ENCODE results near the gene ADCY3.
A peak's percentile ranks its signal among the peaks of the same experiment; 100 is the strongest.

ADCY3 gene

DNA sequence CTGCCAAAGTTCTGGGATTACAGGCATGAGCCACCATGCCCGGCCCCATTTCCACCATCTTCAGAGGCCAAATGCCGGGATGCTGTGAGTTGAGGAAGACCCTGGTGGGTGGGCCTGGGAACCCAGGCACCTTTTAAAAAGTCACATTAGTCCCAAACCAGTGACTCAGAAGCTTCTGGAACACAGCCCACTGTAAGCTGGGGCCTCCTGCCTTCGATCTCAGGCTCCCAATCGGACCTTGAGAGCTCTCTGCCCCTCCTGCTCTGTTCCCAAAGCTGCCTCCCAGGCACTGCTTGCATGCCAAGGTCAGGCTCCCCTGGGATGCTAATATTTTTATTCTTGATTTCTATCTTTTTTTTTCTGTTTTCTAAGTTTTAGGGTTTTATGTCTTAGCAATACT, 4.2 kb downstream of the ADCY3 start:
- no peak overlapping the region for H3K4me3 ChIP-seq (replicated peaks; ENCODE audit: low read depth, low read length)
- DNase-seq (ENCODE audit: low read depth) = peak; percentile 29
- TF ChIP-seq CTCF (IDR thresholded peaks at IDR 0.05; ENCODE audit: low read length, missing control alignments) = no peak

DNA sequence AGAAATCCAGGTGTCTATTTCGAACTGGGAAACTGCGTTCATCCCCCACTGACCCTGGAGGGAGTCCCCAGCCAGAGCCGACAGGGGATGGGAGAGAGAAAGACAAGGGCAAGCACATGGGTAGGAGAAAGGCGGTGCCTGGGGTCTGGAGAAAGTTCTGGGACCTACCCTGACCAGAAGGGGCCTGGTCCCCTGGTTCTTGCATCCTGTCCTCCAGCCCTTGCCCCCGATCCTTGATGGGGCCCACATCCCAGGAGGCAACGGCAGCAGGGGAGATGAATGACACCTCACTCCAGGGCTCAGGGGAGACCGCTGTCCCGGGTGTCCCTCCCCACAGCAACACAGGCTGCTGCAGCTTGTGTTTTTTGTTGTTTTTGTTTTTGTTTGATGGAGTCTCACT, 4.9 kb downstream of the ADCY3 start:
- no peak for TF ChIP-seq CTCF (IDR thresholded peaks at IDR 0.05; ENCODE audit: low read length, missing control alignments)
- no peak for DNase-seq (ENCODE audit: low read depth)
- H3K4me3 ChIP-seq (replicated peaks; ENCODE audit: low read depth, low read length) = no peak overlapping the region

DNA sequence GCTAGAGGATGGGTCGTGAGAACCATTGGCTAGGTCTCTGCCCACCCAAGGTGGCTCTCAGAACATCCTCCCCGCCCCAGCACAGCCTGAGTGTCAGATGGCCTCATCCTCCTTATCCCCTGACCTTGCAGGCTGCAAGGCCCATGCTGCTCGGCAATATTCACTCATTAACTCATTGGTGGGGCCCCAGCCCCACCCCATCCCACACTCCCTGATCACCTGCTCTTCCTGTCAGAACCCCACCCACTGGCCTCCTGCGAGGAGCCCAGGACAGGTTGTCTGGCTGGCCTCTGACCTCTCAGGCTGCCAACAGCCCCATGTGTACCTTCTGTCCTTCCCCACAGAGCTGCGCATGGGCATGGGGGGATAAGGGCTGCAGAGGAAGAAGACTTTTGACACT, 5.3 kb downstream of the ADCY3 start:
- TF ChIP-seq CTCF (IDR thresholded peaks at IDR 0.05; ENCODE audit: low read length, missing control alignments) = no peak

DNA sequence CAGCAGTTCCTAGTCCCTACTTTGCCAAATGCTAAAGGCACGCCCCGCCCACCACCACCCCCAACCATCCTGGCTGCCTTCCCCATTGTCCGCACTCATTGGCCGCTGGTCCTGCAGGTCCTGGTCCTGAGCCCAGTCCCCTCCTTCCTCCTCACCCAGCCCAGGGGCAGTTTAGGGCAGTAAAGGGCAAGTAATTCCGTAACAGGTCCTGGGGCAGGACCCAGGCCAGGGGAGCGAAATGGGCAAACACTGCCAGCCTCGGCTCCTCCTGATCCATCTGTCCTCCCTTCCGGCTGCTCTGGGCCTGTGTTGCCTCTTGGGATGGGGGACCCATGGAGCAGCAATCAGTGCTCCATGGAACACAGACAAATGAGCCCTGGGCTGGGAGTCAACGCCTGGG, 6.1 kb downstream of the ADCY3 start:
- DNase-seq (ENCODE audit: low read depth) = no peak

More for the DNA sequence above, 5.3 kb downstream of the ADCY3 start:
- H3K4me3 ChIP-seq (replicated peaks; ENCODE audit: low read depth, low read length) = no peak overlapping the region
- no peak for DNase-seq (ENCODE audit: low read depth)

GRCh38 chr2:24912986-24913385, 7.1 kb downstream of the ADCY3 start:
- no peak overlapping the region for H3K4me3 ChIP-seq (replicated peaks; ENCODE audit: low read depth, low read length)
- no peak for TF ChIP-seq CTCF (IDR thresholded peaks at IDR 0.05; ENCODE audit: low read length, missing control alignments)
- no peak for DNase-seq (ENCODE audit: low read depth)

More for the DNA sequence above, 6.1 kb downstream of the ADCY3 start:
- TF ChIP-seq CTCF (IDR thresholded peaks at IDR 0.05; ENCODE audit: low read length, missing control alignments) = no peak
- no peak overlapping the region for H3K4me3 ChIP-seq (replicated peaks; ENCODE audit: low read depth, low read length)

DNA sequence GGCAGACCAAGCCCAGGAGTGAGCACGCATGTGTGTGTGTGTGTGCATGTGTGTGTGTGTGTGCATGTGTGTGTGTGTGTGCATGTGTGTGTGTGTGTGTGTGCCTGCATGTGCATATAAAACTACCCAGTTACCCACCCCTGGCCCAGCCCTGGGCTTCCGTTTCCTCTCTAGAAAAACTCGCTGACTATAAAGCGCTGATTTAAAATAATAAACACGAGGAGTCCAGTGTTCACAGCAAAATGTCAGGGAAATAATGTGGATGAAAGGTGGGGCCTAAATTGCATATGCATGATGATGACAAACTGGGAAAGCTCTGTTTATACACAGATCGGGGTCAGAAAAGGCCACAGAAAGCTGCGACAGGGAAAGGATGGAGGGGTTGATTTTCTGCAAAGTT, 7.5 kb downstream of the ADCY3 start:
- TF ChIP-seq CTCF (IDR thresholded peaks at IDR 0.05; ENCODE audit: low read length, missing control alignments) = no peak

DNA sequence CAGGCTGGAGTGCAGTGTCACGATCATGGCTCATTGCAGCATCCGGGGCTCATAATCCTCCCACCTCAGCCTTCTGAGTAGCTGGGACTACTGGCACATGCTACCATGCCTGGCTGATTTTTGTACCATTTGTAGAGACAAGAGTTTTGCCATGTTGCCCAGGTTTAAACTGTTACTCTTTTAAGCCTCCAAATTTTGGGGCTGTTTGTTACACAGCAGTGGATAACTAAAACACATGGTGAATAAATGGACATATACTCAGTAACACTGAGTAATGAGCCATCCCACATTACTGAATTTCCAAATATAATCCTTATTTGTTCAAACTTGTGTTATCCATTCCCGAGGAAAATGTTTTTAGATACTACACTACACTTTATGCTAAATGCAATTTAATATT, 9.8 kb downstream of the ADCY3 start:
- no peak overlapping the region for H3K4me3 ChIP-seq (replicated peaks; ENCODE audit: low read depth, low read length)
- no peak for TF ChIP-seq CTCF (IDR thresholded peaks at IDR 0.05; ENCODE audit: low read length, missing control alignments)
- DNase-seq (ENCODE audit: low read depth) = no peak

More for the DNA sequence above, 7.5 kb downstream of the ADCY3 start:
- no peak for DNase-seq (ENCODE audit: low read depth)
- H3K4me3 ChIP-seq (replicated peaks; ENCODE audit: low read depth, low read length) = no peak overlapping the region

Measured in fibroblast of pulmonary artery (primary cell).